ENCODE measurements around the gene MARCHF4.

DNA sequence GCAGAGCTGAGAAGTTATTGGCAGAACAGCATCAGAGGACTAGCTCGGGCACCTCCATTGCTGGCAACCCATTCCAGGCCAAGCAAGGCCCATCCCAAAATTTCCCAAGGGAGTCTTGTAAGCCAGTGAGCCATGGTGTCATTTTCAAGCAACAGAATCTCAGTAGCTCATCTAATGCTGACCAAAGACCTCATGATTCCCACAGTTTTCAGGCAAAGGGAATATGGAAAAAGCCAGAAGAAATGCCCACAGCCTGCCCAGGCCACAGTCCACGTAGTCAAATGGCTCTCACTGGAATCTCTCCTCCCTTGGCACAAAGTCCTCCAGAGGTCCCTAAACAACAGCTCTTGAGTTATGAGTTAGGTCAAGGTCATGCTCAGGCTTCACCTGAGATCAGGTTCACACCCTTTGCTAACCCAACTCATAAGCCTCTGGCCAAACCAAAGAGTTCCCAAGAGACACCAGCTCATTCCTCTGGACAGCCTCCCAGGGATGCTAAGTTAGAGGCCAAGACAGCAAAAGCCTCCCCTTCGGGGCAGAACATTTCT, 42.6 kb upstream of the MARCHF4 start:
- no peak for TF ChIP-seq EZH2 (IDR thresholded peaks at IDR 0.05; ENCODE audit: borderline replicate concordance)
- TF ChIP-seq, protein P1, sequence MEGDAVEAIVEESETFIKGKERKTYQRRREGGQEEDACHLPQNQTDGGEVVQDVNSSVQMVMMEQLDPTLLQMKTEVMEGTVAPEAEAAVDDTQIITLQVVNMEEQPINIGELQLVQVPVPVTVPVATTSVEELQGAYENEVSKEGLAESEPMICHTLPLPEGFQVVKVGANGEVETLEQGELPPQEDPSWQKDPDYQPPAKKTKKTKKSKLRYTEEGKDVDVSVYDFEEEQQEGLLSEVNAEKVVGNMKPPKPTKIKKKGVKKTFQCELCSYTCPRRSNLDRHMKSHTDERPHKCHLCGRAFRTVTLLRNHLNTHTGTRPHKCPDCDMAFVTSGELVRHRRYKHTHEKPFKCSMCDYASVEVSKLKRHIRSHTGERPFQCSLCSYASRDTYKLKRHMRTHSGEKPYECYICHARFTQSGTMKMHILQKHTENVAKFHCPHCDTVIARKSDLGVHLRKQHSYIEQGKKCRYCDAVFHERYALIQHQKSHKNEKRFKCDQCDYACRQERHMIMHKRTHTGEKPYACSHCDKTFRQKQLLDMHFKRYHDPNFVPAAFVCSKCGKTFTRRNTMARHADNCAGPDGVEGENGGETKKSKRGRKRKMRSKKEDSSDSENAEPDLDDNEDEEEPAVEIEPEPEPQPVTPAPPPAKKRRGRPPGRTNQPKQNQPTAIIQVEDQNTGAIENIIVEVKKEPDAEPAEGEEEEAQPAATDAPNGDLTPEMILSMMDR (IDR thresholded peaks at IDR 0.05; ENCODE audit: poor library complexity) = no peak
- TF ChIP-seq EZH2phosphoT487 (IDR thresholded peaks at IDR 0.05; ENCODE audit: low read depth, severe bottlenecking, unreplicated experiment) = no peak

All from hepatocyte (in vitro differentiated cells).